ENCODE measurements around the gene TDRD3. TPM values are rescaled to one million over a fixed set of nuclear protein-coding genes. Genes with fewer than 3 reads are reported as not detected.
A peak's percentile ranks its signal among the peaks of the same experiment; 100 is the strongest.

The TDRD3 gene
- total RNA-seq, 2 donors from 2014 or later = 15.9 to 18.9 TPM

- Mint-ChIP-seq H3K27me3 (ENCODE audit: low read depth) (no peaks in the 10 kb centered on the region), H3K27ac (no peak overlapping the region), H3K9me3 (no peaks in the 10 kb centered on the region), H3K4me3 (no peak overlapping the region), H3K4me1 (ENCODE audit: low read depth) (no peaks in the 10 kb centered on the region), H3K36me3 (ENCODE audit: insufficient read depth in 2 of 2) (peaks cover 2% of the 10 kb centered on the region in 2 donors)
- DNase-seq (no peak), ATAC-seq (replicated peaks in 1 of 2) (no peak)
These were observed 177.7 kb downstream of the TDRD3 start for GRCh38 chr13:60574735-60575134.

GRCh38 chr13:60575142-60575541, 178.1 kb downstream of the TDRD3 start:
- no peaks in the 10 kb centered on the region for H3K4me1 Mint-ChIP-seq (ENCODE audit: low read depth)
- no peak overlapping the region for H3K27ac Mint-ChIP-seq
- H3K4me3 Mint-ChIP-seq = no peak overlapping the region
- no peak for DNase-seq
- no peaks in the 10 kb centered on the region for H3K9me3 Mint-ChIP-seq
- no peak for ATAC-seq (replicated peaks in 1 of 2)
- H3K27me3 Mint-ChIP-seq (ENCODE audit: low read depth) = no peaks in the 10 kb centered on the region
- peaks cover 0 to 2% of the 10 kb centered on the region in 2 donors for H3K36me3 Mint-ChIP-seq (ENCODE audit: insufficient read depth in 2 of 2)

GRCh38 chr13:60577761-60578160, 180.7 kb downstream of the TDRD3 start:
- peaks cover 0 to 2% of the 10 kb centered on the region in 2 donors for H3K36me3 Mint-ChIP-seq (ENCODE audit: insufficient read depth in 2 of 2)
- no peak for DNase-seq

GRCh38 chr13:60583196-60583888, 186.3 kb downstream of the TDRD3 start:
- Mint-ChIP-seq H3K4me1 (ENCODE audit: low read depth) (peaks cover 7% of the 10 kb centered on the region), H3K4me3 (no peak overlapping the region), H3K27me3 (ENCODE audit: low read depth) (no peaks in the 10 kb centered on the region), H3K27ac (no peak overlapping the region), H3K36me3 (ENCODE audit: insufficient read depth in 2 of 2) (peaks cover 0 to 3% of the 10 kb centered on the region in 2 donors), H3K9me3 (peaks cover 7% of the 10 kb centered on the region in 2 donors)
- no peak for ATAC-seq (replicated peaks in 1 of 2)
- no peak for DNase-seq

More at GRCh38 chr13:60577761-60578160, 180.7 kb downstream of the TDRD3 start:
- Mint-ChIP-seq H3K27me3 (ENCODE audit: low read depth) (no peaks in the 10 kb centered on the region), H3K4me1 (ENCODE audit: low read depth) (no peaks in the 10 kb centered on the region), H3K9me3 (no peaks in the 10 kb centered on the region), H3K27ac (no peak overlapping the region), H3K4me3 (no peak overlapping the region)
- ATAC-seq (replicated peaks in 1 of 2) = no peak

- no peaks in the 10 kb centered on the region for H3K27me3 Mint-ChIP-seq (ENCODE audit: low read depth)
- ATAC-seq (replicated peaks in 1 of 2) (peak; percentile 65 to 79), DNase-seq (peak; percentile 14)
- H3K36me3 Mint-ChIP-seq (ENCODE audit: insufficient read depth in 2 of 2) = peaks cover 0 to 3% of the 10 kb centered on the region in 2 donors
- H3K9me3 Mint-ChIP-seq = peaks cover 7% of the 10 kb centered on the region in 2 donors
- no peak overlapping the region for H3K27ac Mint-ChIP-seq
- H3K4me3 Mint-ChIP-seq = peak overlapping the region in 1 of 2 donors; percentile 61
- H3K4me1 Mint-ChIP-seq (ENCODE audit: low read depth) = peaks cover 7% of the 10 kb centered on the region
These were observed 187.1 kb downstream of the TDRD3 start for GRCh38 chr13:60583911-60584753.

GRCh38 chr13:60584976-60585375, 188.0 kb downstream of the TDRD3 start:
- Mint-ChIP-seq H3K4me1 (ENCODE audit: low read depth) (peaks cover 7% of the 10 kb centered on the region), H3K4me3 (no peak overlapping the region), H3K27me3 (ENCODE audit: low read depth) (no peaks in the 10 kb centered on the region), H3K9me3 (peaks cover 7% of the 10 kb centered on the region in 2 donors), H3K27ac (no peak overlapping the region), H3K36me3 (ENCODE audit: insufficient read depth in 2 of 2) (peaks cover 0 to 3% of the 10 kb centered on the region in 2 donors)
- ATAC-seq (replicated peaks in 1 of 2) (no peak), DNase-seq (no peak)

- ATAC-seq (replicated peaks in 1 of 2) = peak; percentile 19 to 51
- H3K36me3 Mint-ChIP-seq (ENCODE audit: insufficient read depth in 2 of 2) = no peaks in the 10 kb centered on the region
- H3K9me3 Mint-ChIP-seq = peaks cover 0 to 3% of the 10 kb centered on the region in 2 donors
- no peak overlapping the region for H3K4me3 Mint-ChIP-seq
- H3K4me1 Mint-ChIP-seq (ENCODE audit: low read depth) = no peaks in the 10 kb centered on the region
- no peak overlapping the region for H3K27ac Mint-ChIP-seq
- DNase-seq = no peak
- no peaks in the 10 kb centered on the region for H3K27me3 Mint-ChIP-seq (ENCODE audit: low read depth)
These were observed 194.1 kb downstream of the TDRD3 start for GRCh38 chr13:60590800-60591747.

GRCh38 chr13:60603049-60603448, 206.0 kb downstream of the TDRD3 start:
- ATAC-seq (replicated peaks in 1 of 2) = no peak
- H3K36me3 Mint-ChIP-seq (ENCODE audit: insufficient read depth in 2 of 2) = no peaks in the 10 kb centered on the region
- no peaks in the 10 kb centered on the region for H3K27me3 Mint-ChIP-seq (ENCODE audit: low read depth)
- no peak overlapping the region for H3K27ac Mint-ChIP-seq
- no peak overlapping the region for H3K4me3 Mint-ChIP-seq
- peaks cover 6% of the 10 kb centered on the region for H3K4me1 Mint-ChIP-seq (ENCODE audit: low read depth)
- DNase-seq = no peak
- H3K9me3 Mint-ChIP-seq = no peaks in the 10 kb centered on the region

- no peak for ATAC-seq (replicated peaks in 1 of 2)
These were observed 207.0 kb downstream of the TDRD3 start for GRCh38 chr13:60604058-60604457.

GRCh38 chr13:60608954-60609353, 211.9 kb downstream of the TDRD3 start:
- H3K4me1 Mint-ChIP-seq (ENCODE audit: low read depth) = peaks cover 6% of the 10 kb centered on the region
- DNase-seq (no peak), ATAC-seq (replicated peaks in 1 of 2) (no peak)
- H3K36me3 Mint-ChIP-seq (ENCODE audit: insufficient read depth in 2 of 2) = no peaks in the 10 kb centered on the region
- H3K9me3 Mint-ChIP-seq = peaks cover 0 to 1% of the 10 kb centered on the region in 2 donors
- no peak overlapping the region for H3K27ac Mint-ChIP-seq
- no peak overlapping the region for H3K4me3 Mint-ChIP-seq
- H3K27me3 Mint-ChIP-seq (ENCODE audit: low read depth) = no peaks in the 10 kb centered on the region

More at GRCh38 chr13:60604058-60604457, 207.0 kb downstream of the TDRD3 start:
- DNase-seq = no peak
- Mint-ChIP-seq H3K27me3 (ENCODE audit: low read depth) (no peaks in the 10 kb centered on the region), H3K36me3 (ENCODE audit: insufficient read depth in 2 of 2) (no peaks in the 10 kb centered on the region), H3K4me1 (ENCODE audit: low read depth) (peaks cover 6% of the 10 kb centered on the region), H3K9me3 (no peaks in the 10 kb centered on the region), H3K4me3 (no peak overlapping the region), H3K27ac (no peak overlapping the region)

- H3K4me3 Mint-ChIP-seq = no peak overlapping the region
- H3K9me3 Mint-ChIP-seq = peaks cover 0 to 1% of the 10 kb centered on the region in 2 donors
- DNase-seq (no peak), ATAC-seq (replicated peaks in 1 of 2) (no peak)
- no peaks in the 10 kb centered on the region for H3K27me3 Mint-ChIP-seq (ENCODE audit: low read depth)
- no peaks in the 10 kb centered on the region for H3K4me1 Mint-ChIP-seq (ENCODE audit: low read depth)
- no peaks in the 10 kb centered on the region for H3K36me3 Mint-ChIP-seq (ENCODE audit: insufficient read depth in 2 of 2)
- no peak overlapping the region for H3K27ac Mint-ChIP-seq
These were observed 214.5 kb downstream of the TDRD3 start for GRCh38 chr13:60611523-60611922.

GRCh38 chr13:60612593-60612992, 215.6 kb downstream of the TDRD3 start:
- DNase-seq (no peak), ATAC-seq (replicated peaks in 1 of 2) (no peak)
- no peak overlapping the region for H3K27ac Mint-ChIP-seq
- H3K4me1 Mint-ChIP-seq (ENCODE audit: low read depth) = no peaks in the 10 kb centered on the region
- H3K9me3 Mint-ChIP-seq = peaks cover 0 to 1% of the 10 kb centered on the region in 2 donors
- no peak overlapping the region for H3K4me3 Mint-ChIP-seq
- H3K36me3 Mint-ChIP-seq (ENCODE audit: insufficient read depth in 2 of 2) = no peaks in the 10 kb centered on the region
- H3K27me3 Mint-ChIP-seq (ENCODE audit: low read depth) = no peaks in the 10 kb centered on the region
